Left renal pelvis (tissue), 4 donors: ENCODE measurements around the gene SLC26A4. TPM values are rescaled to one million over a fixed set of nuclear protein-coding genes. Genes with fewer than 3 reads are reported as not detected.
"Not testable (repeated sequence)": the region's sequence is repeated elsewhere in the genome, so short reads cannot be mapped to it uniquely, and the experiment has no call there.

ENCODE experiments used
- DNase-seq, 4 donors: peaks; one replicate each; pipeline ENCODE4 v3.0.0-alpha.2; 2013; ENCODE audit warnings: low read depth in 4 of 4, low spot score in 3 of 4
- polyA plus RNA-seq, 4 donors: library from polyadenylated mRNA; unstranded; fragments of 120-200 nt; gene quantifications; one replicate each; pipeline ENCODE4 v1.2.1, GENCODE V29; 2013; ENCODE audit not compliant: insufficient read length in 4 of 4

SLC26A4 gene
- 1 to 10 TPM in 3 of 4 donors, under 1 TPM in 1; 0.53 to 6.8 (median 3.1) TPM for polyA plus RNA-seq

DNA sequence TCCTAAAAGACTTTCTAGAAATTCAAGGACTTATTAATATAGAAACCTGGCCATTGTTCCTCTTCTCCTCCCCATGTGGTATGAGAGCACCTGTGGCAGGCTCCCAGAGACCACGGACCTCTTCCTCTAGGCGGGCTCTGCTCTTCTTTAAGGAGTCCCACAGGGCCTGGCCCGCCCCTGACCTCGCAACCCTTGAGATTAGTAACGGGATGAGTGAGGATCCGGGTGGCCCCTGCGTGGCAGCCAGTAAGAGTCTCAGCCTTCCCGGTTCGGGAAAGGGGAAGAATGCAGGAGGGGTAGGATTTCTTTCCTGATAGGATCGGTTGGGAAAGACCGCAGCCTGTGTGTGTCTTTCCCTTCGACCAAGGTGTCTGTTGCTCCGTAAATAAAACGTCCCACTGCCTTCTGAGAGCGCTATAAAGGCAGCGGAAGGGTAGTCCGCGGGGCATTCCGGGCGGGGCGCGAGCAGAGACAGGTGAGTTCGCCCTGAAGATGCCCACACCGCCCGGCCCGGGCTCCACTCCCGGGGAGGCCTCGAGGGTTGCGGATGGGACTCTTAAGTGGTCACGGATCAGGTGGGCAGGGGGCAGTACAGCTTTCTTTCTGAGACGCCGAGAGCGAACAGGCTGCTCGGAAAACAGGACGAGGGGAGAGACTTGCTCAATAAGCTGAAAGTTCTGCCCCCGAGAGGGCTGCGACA, at the start of gene SLC26A4:
Gene SLC26A4 (plus strand): TSS at position 448 of the 700 bp plus-strand sequence. CDS start 814 bp downstream, outside the sequence.
- DNase-seq = no peak

DNA sequence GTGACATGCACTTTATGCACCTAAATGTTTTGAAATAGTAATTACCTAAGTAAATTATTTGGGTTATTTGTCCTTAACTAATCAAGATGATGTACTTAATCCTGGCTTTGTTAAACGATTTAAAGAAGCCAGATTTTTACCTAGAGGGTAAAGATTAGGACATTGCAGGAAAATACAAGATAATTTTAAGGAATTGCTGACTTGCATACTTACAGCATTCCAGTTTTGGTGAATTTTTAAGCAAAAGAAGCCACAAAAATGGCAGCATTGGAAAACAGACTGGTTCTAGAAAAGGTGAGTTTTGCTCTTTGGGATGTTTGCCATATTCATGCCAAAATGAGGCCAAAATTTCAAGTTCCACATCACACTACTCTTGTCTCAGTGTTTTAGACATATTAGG, 47.2 kb upstream of the SLC26A4 start:
- DNase-seq = no peak

DNA sequence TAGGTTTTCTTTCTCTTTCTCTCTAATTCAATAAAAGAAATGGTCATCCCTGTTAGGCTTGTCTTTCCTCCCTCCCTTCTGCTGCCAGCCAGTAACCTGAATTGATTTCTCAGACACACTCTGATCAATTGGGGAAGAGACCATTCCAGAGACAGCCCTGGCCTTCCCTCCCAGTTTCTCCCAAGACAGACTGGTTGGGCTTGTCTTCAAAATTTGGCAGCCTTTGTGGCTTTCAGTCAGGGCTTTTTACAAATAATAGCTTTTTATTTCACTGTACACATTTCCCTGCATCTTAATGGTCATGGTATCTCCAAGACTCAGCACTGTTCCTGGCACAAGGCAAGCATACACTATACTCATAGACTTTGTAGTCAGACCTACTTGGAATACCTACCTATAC, 46.7 kb upstream of the SLC26A4 start:
- DNase-seq = no peak

DNA sequence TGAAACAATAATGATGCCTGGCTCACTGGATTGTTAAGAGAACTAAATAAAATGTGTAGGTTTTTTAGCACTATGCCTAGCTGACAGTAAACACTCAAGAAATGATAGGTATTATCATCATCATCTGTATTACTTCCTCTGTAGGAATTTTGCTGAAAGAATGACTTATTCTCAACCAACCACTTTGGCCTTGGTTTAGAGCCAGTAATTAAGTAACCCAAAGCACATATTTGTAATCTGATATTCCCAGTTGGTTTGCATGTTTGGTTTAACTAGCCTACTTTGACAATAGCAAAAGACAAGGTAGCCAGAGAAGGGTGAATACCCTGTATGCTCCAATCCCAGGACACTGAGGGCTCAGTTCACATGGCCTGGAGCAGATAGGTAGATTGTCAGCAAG, 46.2 kb upstream of the SLC26A4 start:
- no peak for DNase-seq

DNA sequence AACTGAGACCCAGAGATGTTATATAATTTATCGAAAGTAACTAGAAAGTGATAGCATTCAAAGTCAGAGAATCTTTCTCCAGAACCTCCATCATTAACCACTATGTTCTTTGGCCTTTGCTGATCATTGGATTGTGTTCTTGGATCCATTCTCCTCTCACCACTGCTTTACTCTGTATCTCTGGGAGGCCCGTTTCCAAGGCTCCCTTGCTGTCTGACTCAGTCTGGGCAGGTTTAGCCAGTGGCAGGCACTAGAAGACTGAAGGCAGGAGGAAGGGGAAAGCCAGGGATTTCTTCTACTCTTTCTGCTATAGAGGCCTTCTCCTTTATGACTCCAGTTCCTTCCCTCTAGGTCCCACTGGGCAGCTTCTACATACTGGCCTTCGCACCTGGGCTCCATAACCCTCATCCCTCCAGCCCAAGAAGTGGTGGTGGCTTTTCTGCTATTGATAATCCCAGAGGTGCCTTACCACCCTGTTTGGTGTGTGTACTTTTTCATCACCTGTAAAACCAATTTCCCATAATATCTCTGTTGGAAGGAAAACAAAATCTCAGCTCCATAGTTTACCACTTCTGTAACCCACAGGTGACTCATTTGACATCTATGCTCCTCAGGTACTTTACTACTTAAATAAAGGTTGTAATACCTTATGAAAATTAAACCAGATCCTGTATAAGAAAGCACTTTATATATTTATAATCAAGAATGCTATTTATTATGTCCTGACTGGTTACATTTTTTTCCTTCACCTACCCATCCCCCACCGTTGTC, 44.5 kb upstream of the SLC26A4 start:
- DNase-seq = no peak

DNA sequence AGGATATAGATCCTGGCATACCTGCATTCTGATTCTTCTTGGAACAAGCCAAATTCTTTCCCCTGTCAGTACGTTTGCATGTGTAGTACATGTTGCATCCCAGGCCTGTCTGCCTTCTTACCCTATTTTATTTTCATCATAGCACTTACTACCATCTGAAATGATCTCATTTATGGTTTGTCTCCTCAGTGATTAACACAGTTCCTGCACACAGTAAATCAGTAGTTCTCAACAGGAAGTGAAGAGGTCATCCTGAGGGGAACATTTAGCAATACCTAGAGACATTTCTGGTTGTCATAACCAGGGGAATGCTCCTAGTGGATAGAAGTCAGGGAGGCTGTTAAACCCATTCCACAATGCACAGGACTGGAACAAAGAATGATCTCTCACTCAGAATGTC, 38.2 kb upstream of the SLC26A4 start:
- DNase-seq = no peak

DNA sequence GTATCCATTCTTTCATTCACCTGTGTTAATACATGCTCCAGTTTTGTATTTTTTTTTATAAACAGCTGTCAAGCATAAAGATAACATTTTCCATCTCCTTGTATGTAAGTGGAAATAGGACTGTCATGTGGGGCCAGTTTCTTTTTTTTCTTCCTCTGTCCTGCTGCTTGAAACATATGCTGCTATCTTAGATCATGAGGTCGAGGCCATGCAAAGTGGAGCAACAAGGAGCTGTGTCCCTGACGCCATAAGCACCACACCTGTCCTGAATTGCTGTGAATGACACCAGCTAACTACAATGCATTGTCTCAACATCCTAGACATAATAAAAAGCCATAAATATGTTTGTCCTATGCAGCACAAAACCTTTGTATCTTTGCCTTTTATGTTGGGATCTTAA, 37.7 kb upstream of the SLC26A4 start:
- DNase-seq = no peak

DNA sequence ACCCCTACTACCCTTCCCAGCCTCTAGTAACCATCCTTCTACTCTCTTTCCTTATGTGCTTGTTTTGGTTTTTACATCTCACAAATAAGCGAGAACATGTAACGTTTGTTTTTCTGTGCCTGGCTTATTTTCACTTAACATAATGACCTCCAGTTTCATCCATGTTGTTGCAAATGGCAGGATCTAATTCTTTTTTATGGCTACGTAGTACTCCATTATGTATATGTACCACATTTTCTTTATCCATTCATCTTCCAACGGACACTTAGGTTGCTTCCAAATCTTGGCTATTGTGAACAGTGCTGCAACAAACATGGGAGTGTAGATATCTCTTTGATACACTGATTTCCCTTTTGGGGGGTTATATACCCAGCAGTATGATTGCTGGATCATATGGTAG, 33.6 kb upstream of the SLC26A4 start:
- DNase-seq = no peak

DNA sequence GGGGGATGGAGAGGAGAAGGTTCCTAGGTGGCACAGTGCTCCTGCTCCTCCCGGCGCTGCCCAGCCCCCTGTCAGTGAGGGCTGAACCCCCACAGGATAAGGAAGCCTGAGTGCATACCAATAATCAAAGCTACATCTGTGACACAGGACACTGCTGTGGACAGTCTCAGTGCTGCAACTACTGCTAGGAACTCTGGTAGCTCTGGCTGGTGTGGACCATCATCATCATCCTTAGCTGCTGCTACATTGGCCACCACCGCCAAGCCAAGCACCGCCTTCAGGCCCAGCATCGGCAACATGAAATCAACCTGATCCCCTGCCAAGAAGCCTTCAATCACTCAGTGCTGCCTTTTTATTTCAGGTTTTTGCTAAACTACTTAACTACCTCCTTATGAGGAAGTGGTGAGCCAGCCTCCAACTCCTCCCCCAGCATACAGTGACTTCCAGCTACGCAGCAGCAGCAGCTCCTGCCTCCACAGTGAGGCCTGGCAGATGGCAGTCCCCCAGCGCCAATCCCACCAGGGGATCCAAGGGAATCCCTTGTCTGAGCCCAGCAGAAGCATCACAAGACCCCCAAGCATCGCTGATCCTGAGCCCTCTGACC, 32.1 kb upstream of the SLC26A4 start:
- DNase-seq = no peak

DNA sequence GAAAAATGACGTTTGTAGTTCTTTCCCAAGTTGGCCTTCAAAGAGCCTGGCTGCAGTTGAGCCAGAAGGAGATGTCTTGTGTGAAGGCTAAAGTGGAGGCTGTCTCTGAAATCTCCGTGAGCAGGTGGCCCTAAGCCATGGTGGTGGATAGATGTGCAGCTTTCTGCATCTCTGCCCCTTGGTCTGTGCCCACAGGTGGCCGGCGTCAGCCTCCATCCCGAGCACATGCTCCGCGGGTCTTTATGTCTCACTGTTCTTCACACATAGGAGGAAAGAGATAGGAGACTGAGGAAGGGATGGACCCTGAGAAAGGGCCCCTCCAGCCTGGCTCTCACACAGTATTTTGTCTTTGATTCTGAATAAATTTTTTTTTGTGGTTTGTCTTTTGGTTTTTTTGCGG, 30.3 kb upstream of the SLC26A4 start:
- DNase-seq = no peak

DNA sequence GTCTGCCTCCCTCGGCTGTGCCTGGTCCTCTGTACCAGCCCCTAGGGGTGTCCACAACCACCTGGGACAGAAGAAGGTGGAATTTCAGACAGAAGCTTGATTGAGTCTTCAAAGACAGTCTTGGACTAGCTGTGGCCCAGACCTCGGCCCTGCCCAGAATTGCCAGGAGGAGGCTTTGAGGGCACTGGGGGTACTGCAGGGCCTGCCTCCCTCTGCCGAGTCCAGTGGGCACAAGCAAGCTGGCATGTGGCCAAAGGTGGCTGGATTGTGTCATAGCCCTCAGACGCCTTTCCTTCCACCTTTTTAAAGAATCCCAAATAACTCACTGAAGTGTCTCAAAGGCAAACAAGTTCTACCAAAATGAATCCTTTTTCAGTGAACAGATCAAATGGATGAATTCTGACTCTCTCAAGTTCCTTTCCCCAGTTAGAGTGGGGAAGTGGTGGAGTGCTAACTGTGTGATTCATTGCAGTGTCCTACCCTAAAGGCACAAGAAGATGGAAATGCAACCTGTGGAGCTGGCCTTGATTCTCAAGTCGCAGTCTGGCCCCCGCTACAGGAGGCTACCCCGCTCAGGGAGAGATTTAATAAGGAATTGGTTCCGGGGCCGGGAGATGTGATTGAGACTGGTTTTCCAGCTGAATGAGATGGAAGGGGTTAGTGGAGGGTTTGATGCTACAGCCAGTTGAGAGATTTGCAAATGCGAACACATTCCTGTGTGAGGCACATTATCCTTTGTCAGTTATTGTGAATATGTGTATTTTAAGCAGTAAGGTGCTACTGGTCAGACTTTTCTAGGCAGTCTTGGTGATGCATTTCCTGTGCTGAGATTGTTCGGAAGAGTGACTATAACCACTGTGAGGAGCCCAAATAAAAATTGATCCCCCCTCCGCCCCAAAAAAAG, 28.8 kb upstream of the SLC26A4 start:
- no peak for DNase-seq

DNA sequence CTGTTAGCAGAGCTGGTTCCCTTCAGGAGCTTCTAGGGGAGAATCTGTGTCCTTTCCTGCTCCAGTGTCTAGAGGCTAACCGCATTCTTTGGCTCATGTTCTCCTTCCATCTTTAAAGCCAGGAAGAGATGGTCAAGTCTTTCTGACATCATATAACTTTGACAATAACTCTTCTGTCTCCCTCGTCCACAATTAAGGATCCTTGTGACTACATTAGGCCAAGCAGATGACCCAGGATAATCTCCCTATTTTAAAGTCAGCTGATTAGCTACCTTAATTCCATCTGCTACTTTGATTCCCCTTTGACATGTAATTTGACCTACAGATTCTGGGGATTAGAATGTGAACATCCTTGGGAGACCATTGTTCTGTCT, 28.1 kb upstream of the SLC26A4 start:
- DNase-seq = no peak

DNA sequence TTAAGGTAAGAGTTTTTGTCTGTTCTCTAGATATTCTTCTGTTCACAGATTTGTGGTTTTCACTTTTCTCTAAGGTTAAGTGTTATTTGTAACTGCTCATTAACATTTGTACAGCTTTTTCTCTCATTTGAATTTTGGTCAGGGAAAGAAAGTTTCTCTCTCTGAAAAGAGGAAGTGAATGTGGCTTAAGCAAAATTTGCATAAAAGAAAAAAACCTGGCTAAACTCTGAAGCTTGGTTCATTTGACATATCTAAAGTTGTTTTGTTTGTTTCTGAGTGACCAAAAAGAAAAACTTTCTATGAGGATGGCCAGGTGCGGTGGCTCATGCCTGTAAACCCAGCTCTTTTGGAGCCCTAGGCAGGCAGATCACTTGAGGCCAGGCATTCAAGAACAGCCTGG, 22.0 kb upstream of the SLC26A4 start:
- no peak for DNase-seq

DNA sequence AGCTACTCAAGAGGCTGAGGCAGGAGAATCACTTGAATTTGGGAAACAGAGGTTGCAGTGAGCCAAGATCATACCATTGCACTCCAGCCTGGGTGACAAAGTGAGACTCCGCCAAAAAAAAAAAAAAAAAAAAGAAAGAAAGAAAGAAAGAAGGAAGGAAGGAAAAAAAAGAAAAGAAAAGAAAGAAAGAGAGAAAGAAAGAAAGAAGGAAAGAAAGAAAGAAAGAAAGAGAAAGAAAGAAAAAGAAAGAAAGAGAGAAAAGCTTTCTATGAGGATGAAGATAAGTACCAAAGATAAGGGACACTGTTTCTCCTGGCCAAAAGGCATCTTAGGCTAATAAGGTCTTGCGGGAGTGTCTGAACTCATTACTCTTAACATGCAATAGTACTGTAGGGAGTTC, 21.6 kb upstream of the SLC26A4 start:
- not testable (repeated sequence) for DNase-seq

DNA sequence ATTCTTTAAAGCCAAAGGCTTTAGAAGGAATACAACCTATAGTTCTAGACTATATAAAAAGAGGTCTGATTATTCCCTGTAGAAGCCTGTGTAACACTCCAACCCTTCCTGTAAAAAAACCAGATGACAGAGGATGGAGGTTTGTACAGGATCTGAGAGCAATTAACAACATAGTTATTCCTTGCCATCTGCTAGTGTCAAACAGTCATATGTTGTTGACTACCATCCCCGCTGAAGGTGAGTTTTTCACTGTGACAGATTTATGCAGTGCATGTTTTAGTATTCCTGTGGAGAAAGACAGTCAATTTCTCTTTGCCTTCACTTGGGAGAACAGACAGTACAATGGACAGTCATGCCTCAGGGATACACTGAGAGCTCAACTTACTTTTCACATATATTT, 19.0 kb upstream of the SLC26A4 start:
- no peak for DNase-seq

DNA sequence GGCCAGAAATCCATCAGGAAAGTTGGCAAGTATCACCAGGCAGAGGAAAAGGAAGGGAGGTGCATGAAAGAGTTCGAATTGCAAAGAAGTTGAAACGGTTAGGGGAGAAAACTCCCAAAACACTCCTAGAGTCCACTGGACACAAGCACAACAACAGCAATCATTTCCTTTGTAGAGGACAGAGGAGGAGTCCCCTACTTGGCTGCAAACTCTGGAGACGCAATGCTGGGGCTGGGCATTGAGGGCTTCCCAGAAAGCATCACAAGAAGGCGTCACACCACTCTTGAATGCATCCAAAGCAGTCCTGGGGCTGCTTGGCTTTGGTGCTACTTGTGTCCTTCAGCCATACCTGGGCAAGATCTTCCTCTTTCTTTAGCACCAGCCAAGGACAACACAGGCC, 18.1 kb upstream of the SLC26A4 start:
- no peak for DNase-seq

DNA sequence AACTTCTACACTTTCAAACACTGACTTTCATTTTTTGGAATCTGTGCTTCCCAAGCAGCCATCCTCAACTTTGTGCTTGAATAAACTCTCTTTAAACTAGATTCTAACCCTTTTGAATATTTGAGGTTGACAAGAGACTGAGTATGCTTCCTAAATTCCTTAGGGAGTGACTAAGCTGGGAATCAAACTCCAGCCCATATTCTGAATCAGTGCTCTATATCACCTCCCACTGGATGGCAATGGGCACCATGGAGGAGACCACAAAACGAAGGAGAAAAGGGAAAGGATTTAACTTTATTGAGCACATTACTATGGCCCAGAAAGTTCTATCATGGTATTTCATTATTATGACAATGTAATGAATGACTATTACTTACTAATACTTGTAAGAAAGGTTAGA, 17.2 kb upstream of the SLC26A4 start:
- no peak for DNase-seq

DNA sequence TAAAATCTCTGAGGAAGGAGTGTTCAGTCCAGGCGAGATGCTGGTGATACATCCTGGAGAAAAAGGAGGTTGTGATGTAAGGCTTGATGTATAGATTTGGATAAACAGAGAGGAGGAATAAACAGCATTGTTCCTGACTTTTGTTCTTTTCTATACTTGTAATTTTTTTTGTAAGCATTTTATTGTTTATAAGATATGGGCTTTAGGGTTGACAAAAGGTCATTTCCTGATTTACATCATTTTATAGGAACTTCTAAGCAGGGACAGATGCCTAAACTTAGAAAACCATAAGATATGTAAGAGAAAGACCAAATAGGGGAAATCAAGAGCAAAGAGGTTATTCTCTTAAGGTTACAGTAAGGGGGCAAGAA, 16.7 kb upstream of the SLC26A4 start:
- no peak for DNase-seq

DNA sequence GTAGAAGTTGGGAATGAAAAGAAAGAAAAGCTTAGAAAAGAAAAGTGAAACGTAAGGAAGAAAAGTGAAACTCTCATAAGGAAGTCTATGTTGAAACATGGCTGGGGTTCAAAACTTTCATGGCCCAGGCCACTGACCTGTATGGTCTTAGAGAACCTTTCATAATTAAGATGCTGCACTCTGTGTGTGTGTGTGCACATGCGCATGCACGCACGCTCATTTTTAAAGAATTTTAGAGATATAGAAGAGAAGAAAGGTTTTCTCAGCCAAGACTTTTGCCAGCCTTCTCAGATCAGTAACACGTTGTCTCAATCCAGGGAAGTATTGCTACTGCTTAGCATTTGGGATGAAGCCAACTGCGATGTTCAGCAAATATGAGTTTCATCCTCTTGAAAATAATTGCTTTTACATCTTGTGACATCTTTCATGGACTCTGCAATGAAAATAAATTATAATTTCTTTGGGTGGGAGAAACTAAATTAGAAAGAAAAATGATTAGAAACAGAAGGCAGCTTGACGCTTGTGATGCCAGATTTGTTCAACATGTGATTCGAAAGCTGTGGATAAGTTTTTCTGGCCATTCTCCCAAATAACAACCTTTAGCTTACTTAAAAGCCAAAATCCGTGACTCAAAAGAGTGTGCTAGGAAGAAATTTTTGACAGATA, 16.2 kb upstream of the SLC26A4 start:
- DNase-seq = no peak

DNA sequence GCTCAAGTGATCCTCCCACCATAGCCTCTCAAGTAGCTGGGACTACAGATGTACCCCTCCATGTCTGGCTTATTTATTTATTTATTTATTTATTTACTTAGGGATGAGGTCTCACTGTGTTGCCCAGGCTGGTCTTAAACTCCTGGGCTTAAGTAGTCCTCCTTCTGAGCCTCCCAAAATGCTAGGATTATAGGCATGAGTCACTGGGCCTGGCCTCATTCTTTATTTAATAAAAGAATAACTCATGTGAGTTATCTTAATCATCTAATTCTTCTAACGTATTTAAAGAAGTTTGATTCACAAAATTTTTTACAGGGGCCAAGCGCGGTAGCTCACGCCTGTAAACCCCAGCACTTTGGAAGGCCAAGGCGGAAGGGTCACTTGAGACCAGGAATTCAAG, 8.0 kb upstream of the SLC26A4 start:
- no peak for DNase-seq
